Body of pancreas (tissue), 4 donors: ENCODE measurements around the gene ATG7. TPM values are rescaled to one million over a fixed set of nuclear protein-coding genes. Genes with fewer than 3 reads are reported as not detected.

ENCODE experiments used
- ATAC-seq: fragments of 150-250 bp; one replicate; pipeline ENCODE4 v1.9.1; 2016
- DNase-seq, 4 donors: peaks; one replicate each; pipeline ENCODE4 v3.0.0-alpha.2; 2019
- H3K27ac ChIP-seq, 4 donors: fragments of 200-600 bp; sonication (generic); 1 replicate in 3 of 4; 2 replicates in 1 of 4; pipeline versions ENCODE4 v1.5.1 to v1.6.1; 2016 to 2019; ENCODE audit warnings: mild to moderate bottlenecking in 1 of 4, mixed read lengths in 1 of 4, moderate library complexity in 1 of 4
- H3K27me3 ChIP-seq, 2 donors: fragments of 200-600 bp; sonication (generic); one replicate each; pipeline ENCODE4 v1.6.0; 2016; ENCODE audit warnings: mild to moderate bottlenecking in 1 of 2
- H3K36me3 ChIP-seq, 2 donors: fragments of 200-600 bp; sonication (generic); replicated peaks in 1 of 2; 2 replicates each; pipeline ENCODE4 v1.5.1; 2016; ENCODE audit warnings: low read depth in 2 of 2; ENCODE audit not compliant: insufficient read depth in 1 of 2
- H3K4me1 ChIP-seq: fragments of 200-600 bp; sonication (generic); one replicate; pipeline ENCODE4 v1.6.0; 2016
- H3K4me3 ChIP-seq, 2 donors: fragments of 200-600 bp; sonication (generic); 1 replicate in 1 of 2; 2 replicates in 1 of 2; pipeline ENCODE4 v1.5.1; 2016 to 2019
- H3K9me3 ChIP-seq, 3 donors: fragments of 200-600 bp; sonication (generic); 1 replicate in 2 of 3; 2 replicates in 1 of 3; pipeline ENCODE4 v1.5.1; 2016
- CTCF ChIP-seq, 7 experiments: fragments of 450-650 bp in 4 of 7; fragments of 200-600 bp in 3 of 7; sonication (generic) in 3 of 7; IDR thresholded peaks; one replicate each; pipeline ENCODE4 v1.5.1; 2016 to 2019; ENCODE audit warnings: antibody characterized with exemption in 7 of 7
- POLR2A ChIP-seq, 3 donors: fragments of 450-650 bp; IDR thresholded peaks; one replicate each; pipeline ENCODE4 v1.6.1; 2016; ENCODE audit warnings: antibody characterized with exemption in 3 of 3, mild to moderate bottlenecking in 2 of 3
- WGBS, 2 donors: methylation state at CpG; one replicate each; pipeline ENCODE4 v1.1.5; 2017; 5-methylcytosine and 5-hydroxymethylcytosine counted together
- intact Hi-C: fragments of 100-400 bp; cut with DNase I; formaldehyde crosslinking; loops from one replicate; pipeline ENCODE4 v1.15.1; 2023
- total RNA-seq, 2 donors: library from RNA; depleted of rRNA; stranded (reverse); fragments of >200 nt; gene quantifications; one replicate each; pipeline ENCODE4 v1.1.0, GENCODE V29; 2016

The ATG7 gene
- total RNA-seq, 2 donors from 2014 or later = 40.5 to 43.6 TPM

DNA sequence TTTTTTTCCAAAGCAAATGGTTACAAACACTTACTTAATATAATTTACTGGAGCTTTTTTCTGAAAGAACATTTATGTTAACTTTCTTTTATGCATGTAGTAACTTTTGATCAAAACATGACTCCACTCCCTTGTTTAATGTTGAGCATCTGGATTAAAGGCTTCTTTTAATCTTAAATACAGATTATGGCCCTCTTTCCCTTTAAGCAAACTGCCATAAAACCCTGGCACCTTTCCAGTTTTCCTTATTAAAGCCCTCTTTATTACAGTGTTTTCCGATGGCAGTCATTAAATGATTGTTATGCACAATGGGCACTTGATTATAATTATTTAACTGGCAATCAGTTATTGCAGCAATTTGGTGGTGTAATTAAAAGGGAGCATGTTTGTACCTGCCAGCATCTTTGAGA, 204.5 kb downstream of the ATG7 start:
- no peak overlapping the region for H3K4me3 ChIP-seq
- 29 to 36% methylated on average over 1 of the region's 1 CpG for WGBS, 2 donors
- no peak overlapping the region for H3K27ac ChIP-seq
- no peaks in the 10 kb centered on the region for H3K36me3 ChIP-seq
- no peaks in the 10 kb centered on the region for H3K9me3 ChIP-seq
- intact Hi-C loops = no loop called here
- ATAC-seq (no peak), DNase-seq (no peak)
- peaks cover 22% of the 10 kb centered on the region for H3K4me1 ChIP-seq
- no peaks in the 10 kb centered on the region for H3K27me3 ChIP-seq
- TF ChIP-seq POLR2A (IDR thresholded peaks at IDR 0.05) (no peak), CTCF (IDR thresholded peaks at IDR 0.05) (no peak)

GRCh38 chr3:11477407-11477911, 205.3 kb downstream of the ATG7 start:
- Histone ChIP-seq H3K4me1 (peaks cover 29% of the 10 kb centered on the region), H3K36me3 (no peaks in the 10 kb centered on the region), H3K27ac (peak overlapping the region in 2 of 4 donors; percentile 33 to 45)

DNA sequence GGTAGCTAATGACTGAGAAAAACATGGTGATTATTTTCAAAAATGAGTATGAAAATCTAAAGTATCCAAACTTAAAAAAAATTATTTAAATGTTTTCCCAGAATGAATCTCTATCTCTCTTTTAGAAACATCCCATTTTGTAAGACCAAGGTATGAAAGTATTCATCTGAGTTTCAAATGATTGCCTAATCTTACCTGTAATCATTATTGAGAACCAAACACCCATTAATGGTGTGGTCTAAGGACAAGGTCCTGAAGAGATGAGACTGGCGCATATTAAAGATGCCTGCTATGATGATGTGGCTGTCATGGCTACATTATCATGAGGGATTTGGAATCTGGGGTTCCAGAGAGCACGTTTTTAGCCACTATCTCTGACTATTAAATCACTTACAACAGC, 206.0 kb downstream of the ATG7 start:
- intact Hi-C loops = no loop called here

More at GRCh38 chr3:11477407-11477911, 205.3 kb downstream of the ATG7 start:
- H3K27me3 ChIP-seq = no peaks in the 10 kb centered on the region
- no peak for ATAC-seq
- H3K4me3 ChIP-seq = no peak overlapping the region
- intact Hi-C loops = no loop called here
- 77 to 78% methylated on average over 3 of the region's 3 CpGs for WGBS, 2 donors
- TF ChIP-seq CTCF (IDR thresholded peaks at IDR 0.05) (no peak), POLR2A (IDR thresholded peaks at IDR 0.05) (no peak)
- DNase-seq = peak in 1 of 4 donors; percentile 18
- no peaks in the 10 kb centered on the region for H3K9me3 ChIP-seq

GRCh38 chr3:11479221-11479620, 207.0 kb downstream of the ATG7 start:
- Histone ChIP-seq H3K9me3 (no peaks in the 10 kb centered on the region), H3K36me3 (no peaks in the 10 kb centered on the region), H3K27ac (no peak overlapping the region), H3K4me3 (no peak overlapping the region), H3K4me1 (peaks cover 29% of the 10 kb centered on the region), H3K27me3 (no peaks in the 10 kb centered on the region)
- DNase-seq (no peak), ATAC-seq (no peak)
- 94% methylated on average over 3 of the region's 3 CpGs for WGBS, 2 donors
- TF ChIP-seq CTCF (IDR thresholded peaks at IDR 0.05) = no peak
- TF ChIP-seq POLR2A (IDR thresholded peaks at IDR 0.05) = no peak
- intact Hi-C loops = no loop called here

More for the DNA sequence above, 206.0 kb downstream of the ATG7 start:
- TF ChIP-seq CTCF (IDR thresholded peaks at IDR 0.05) = no peak
- no peak for TF ChIP-seq POLR2A (IDR thresholded peaks at IDR 0.05)
- Histone ChIP-seq H3K27me3 (no peaks in the 10 kb centered on the region), H3K4me3 (no peak overlapping the region), H3K36me3 (no peaks in the 10 kb centered on the region), H3K4me1 (peaks cover 29% of the 10 kb centered on the region), H3K27ac (peak overlapping the region in 2 of 4 donors; percentile 33 to 45), H3K9me3 (no peaks in the 10 kb centered on the region)
- DNase-seq (no peak), ATAC-seq (no peak)
- 88 to 92% methylated on average over 2 of the region's 2 CpGs for WGBS, 2 donors

DNA sequence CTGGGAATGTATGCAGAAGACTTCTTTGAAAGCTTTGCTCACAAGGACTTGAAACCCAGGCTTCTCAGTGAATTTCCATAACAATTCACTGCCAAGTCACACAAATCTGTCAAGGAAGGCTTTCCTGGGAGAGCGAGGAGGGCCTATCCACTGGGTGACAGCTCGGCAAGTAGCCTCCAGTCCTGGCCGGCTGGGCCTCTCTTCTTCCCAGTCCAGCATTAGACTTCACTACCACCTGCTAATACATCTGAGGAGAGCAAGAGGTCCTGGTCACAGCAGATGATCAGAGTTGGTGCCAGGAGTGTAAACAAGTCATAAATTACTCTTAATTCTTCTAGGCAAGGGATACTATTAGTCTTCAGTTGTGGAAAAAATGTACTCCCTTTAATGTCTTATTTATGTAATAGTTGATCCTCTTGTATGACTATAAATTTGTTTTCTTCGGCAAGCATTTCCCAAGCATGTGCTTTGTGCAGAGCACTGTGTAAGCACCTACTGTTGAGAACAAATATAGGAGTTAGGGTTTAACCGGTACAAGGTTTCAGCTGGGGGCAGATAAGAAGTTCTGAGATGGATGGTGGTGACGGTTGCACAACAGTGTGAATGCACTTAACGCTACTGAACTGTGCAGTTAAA, 208.6 kb downstream of the ATG7 start:
- intact Hi-C loops = no loop called here
- DNase-seq (peak; percentile 27 to 62 (median 48)), ATAC-seq (peak; percentile 81)
- Histone ChIP-seq H3K4me3 (no peak overlapping the region), H3K27ac (peak overlapping the region; percentile 51 to 77 (median 66)), H3K36me3 (no peaks in the 10 kb centered on the region), H3K27me3 (no peaks in the 10 kb centered on the region), H3K4me1 (peaks cover 29% of the 10 kb centered on the region), H3K9me3 (no peaks in the 10 kb centered on the region)
- 21 to 32% methylated on average over 7 of the region's 7 CpGs for WGBS, 2 donors
- no peak for TF ChIP-seq CTCF (IDR thresholded peaks at IDR 0.05)
- no peak for TF ChIP-seq POLR2A (IDR thresholded peaks at IDR 0.05)
